ENCODE results near the gene ORC2. TPM values are rescaled to one million over a fixed set of nuclear protein-coding genes. Genes with fewer than 3 reads are reported as not detected.
"Not testable (repeated sequence)": the region's sequence is repeated elsewhere in the genome, so short reads cannot be mapped to it uniquely, and the experiment has no call there.

Gene ORC2
- total and polyA plus RNA-seq, 2 experiments from 2014 or later: 8.8 to 14.9 TPM

GRCh38 chr2:200968735-200969134, 5.3 kb upstream of the ORC2 start:
- H3K4me1 ChIP-seq (ENCODE audit: low read depth): no peaks in the 10 kb centered on the region
- DNase-seq (ENCODE audit: low read depth in 1 of 2, low spot score in 1 of 2): no peak
- H3K36me3 ChIP-seq: no peaks in the 10 kb centered on the region
- no peaks in the 10 kb centered on the region for H3K9me3 ChIP-seq (ENCODE audit: low read depth)
- no peak overlapping the region for H3K27ac ChIP-seq
- H3K27me3 ChIP-seq: no peaks in the 10 kb centered on the region
- TF ChIP-seq CTCF (IDR thresholded peaks at IDR 0.05; ENCODE audit: low read depth, low read length): no peak
- no peak overlapping the region for H3K4me3 ChIP-seq

- TF ChIP-seq CTCF (IDR thresholded peaks at IDR 0.05; ENCODE audit: low read depth, low read length): no peak
- no peaks in the 10 kb centered on the region for H3K27me3 ChIP-seq
- no peaks in the 10 kb centered on the region for H3K36me3 ChIP-seq
- H3K4me3 ChIP-seq: no peak overlapping the region
- peak in 1 of 2 donors; percentile 14 for DNase-seq (ENCODE audit: low read depth in 1 of 2, low spot score in 1 of 2)
- no peaks in the 10 kb centered on the region for H3K4me1 ChIP-seq (ENCODE audit: low read depth)
- no peaks in the 10 kb centered on the region for H3K9me3 ChIP-seq (ENCODE audit: low read depth)
- H3K27ac ChIP-seq: no peak overlapping the region
These were observed 4.7 kb upstream of the ORC2 start for GRCh38 chr2:200968162-200968561.

- DNase-seq (ENCODE audit: low read depth in 1 of 2, low spot score in 1 of 2): peak in 1 of 2 donors; percentile 89
- peaks cover 7% of the 10 kb centered on the region for H3K4me1 ChIP-seq (ENCODE audit: low read depth)
- no peak overlapping the region for H3K4me3 ChIP-seq
- no peaks in the 10 kb centered on the region for H3K9me3 ChIP-seq (ENCODE audit: low read depth)
- H3K27ac ChIP-seq: no peak overlapping the region
- no peaks in the 10 kb centered on the region for H3K36me3 ChIP-seq
- no peak for TF ChIP-seq CTCF (IDR thresholded peaks at IDR 0.05; ENCODE audit: low read depth, low read length)
- H3K27me3 ChIP-seq: no peaks in the 10 kb centered on the region
These were observed 3.3 kb upstream of the ORC2 start for GRCh38 chr2:200966770-200967169.

GRCh38 chr2:200964498-200964897, 1.0 kb upstream of the ORC2 start:
- DNase-seq (ENCODE audit: low read depth in 1 of 2, low spot score in 1 of 2): no peak
- H3K27me3 ChIP-seq: no peaks in the 10 kb centered on the region
- H3K4me1 ChIP-seq (ENCODE audit: low read depth): peaks cover 11% of the 10 kb centered on the region
- H3K9me3 ChIP-seq (ENCODE audit: low read depth): no peaks in the 10 kb centered on the region
- H3K36me3 ChIP-seq: no peaks in the 10 kb centered on the region
- TF ChIP-seq CTCF (IDR thresholded peaks at IDR 0.05; ENCODE audit: low read depth, low read length): no peak
- no peak overlapping the region for H3K27ac ChIP-seq
- H3K4me3 ChIP-seq: peak overlapping the region; percentile 73

GRCh38 chr2:200963918-200964252, 425 bp upstream of the ORC2 start:
- peaks cover 11% of the 10 kb centered on the region for H3K4me1 ChIP-seq (ENCODE audit: low read depth)
- DNase-seq (ENCODE audit: low read depth in 1 of 2, low spot score in 1 of 2); H3K27me3 ChIP-seq; H3K9me3 ChIP-seq (ENCODE audit: low read depth); H3K36me3 ChIP-seq: not testable (repeated sequence)
- peak overlapping the region; percentile 79 for H3K27ac ChIP-seq
- peak overlapping the region; percentile 73 for H3K4me3 ChIP-seq

- Histone ChIP-seq H3K4me1 (ENCODE audit: low read depth) (peaks cover 11% of the 10 kb centered on the region), H3K9me3 (ENCODE audit: low read depth) (no peaks in the 10 kb centered on the region), H3K27me3 (no peaks in the 10 kb centered on the region), H3K27ac (peak overlapping the region; percentile 84), H3K36me3 (no peaks in the 10 kb centered on the region), H3K4me3 (peak overlapping the region; percentile 73)
- DNase-seq (ENCODE audit: low read depth in 1 of 2, low spot score in 1 of 2): no peak
- no peak for TF ChIP-seq CTCF (IDR thresholded peaks at IDR 0.05; ENCODE audit: low read depth, low read length)
These were observed 693 bp downstream of the ORC2 start for GRCh38 chr2:200962811-200963123.
